ENCODE results near the gene SLC22A13.

DNA sequence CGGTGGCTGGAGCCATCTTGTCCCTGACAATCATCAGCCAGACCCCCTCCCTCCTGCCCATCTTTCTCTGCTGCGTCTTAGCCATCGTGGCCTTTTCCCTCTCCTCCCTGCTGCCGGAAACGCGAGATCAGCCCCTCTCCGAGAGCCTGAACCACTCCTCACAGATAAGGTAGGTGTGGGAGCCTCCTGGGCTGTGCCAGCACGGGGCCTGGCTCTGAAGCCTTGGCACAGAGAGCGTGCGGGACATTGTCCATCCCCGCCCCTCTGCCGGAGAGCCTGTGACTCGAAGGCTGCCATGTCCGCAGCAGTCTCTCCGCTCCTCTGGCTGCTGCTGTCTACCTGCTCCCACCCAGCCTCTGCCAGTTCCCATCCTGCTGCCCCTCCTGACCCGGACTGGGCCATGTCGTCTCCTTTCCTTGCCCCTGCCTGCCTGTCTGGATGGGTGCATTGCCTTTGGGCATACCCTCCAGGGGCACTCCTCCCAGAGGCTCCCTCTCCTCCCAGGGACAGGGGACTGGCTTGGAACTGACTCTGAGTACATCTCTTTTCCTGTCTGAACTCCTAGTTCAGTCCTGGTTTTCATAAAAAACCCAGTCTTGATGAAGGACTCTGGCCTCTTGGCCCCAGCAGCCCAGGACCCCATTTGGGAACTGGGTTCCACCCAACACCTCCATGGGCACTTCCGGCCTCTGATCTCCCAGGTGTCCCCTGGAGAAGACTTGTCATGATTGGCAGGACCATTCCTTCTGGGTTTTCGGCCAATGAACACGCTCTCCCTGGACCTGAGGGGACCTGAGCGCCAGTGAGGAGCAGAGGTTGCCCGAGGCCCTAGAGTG, 51.0 kb downstream of the SLC22A13 start:
- TF ChIP-seq RAD21 (IDR thresholded peaks at IDR 0.05; ENCODE audit: low read length): no peak
- TF ChIP-seq RFX5 (IDR thresholded peaks at IDR 0.05; ENCODE audit: low read depth, low read length): no peak
- TF ChIP-seq SMC3 (IDR thresholded peaks at IDR 0.05; ENCODE audit: low read depth, low read length): no peak
- no peak for TF ChIP-seq MXI1 (IDR thresholded peaks at IDR 0.05; ENCODE audit: borderline replicate concordance, low read depth, low read length)
- TF ChIP-seq NFE2L2 (IDR thresholded peaks at IDR 0.05; ENCODE audit: low read depth, low read length): no peak
- no peak for TF ChIP-seq POLR2A (IDR thresholded peaks at IDR 0.05; ENCODE audit: low read depth, low read length)
- TF ChIP-seq, protein P1, sequence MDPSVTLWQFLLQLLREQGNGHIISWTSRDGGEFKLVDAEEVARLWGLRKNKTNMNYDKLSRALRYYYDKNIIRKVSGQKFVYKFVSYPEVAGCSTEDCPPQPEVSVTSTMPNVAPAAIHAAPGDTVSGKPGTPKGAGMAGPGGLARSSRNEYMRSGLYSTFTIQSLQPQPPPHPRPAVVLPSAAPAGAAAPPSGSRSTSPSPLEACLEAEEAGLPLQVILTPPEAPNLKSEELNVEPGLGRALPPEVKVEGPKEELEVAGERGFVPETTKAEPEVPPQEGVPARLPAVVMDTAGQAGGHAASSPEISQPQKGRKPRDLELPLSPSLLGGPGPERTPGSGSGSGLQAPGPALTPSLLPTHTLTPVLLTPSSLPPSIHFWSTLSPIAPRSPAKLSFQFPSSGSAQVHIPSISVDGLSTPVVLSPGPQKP (IDR thresholded peaks at IDR 0.05; ENCODE audit: borderline replicate concordance, low read depth, low read length): no peak
- TF ChIP-seq, protein P2, sequence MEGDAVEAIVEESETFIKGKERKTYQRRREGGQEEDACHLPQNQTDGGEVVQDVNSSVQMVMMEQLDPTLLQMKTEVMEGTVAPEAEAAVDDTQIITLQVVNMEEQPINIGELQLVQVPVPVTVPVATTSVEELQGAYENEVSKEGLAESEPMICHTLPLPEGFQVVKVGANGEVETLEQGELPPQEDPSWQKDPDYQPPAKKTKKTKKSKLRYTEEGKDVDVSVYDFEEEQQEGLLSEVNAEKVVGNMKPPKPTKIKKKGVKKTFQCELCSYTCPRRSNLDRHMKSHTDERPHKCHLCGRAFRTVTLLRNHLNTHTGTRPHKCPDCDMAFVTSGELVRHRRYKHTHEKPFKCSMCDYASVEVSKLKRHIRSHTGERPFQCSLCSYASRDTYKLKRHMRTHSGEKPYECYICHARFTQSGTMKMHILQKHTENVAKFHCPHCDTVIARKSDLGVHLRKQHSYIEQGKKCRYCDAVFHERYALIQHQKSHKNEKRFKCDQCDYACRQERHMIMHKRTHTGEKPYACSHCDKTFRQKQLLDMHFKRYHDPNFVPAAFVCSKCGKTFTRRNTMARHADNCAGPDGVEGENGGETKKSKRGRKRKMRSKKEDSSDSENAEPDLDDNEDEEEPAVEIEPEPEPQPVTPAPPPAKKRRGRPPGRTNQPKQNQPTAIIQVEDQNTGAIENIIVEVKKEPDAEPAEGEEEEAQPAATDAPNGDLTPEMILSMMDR (conservative IDR thresholded peaks at IDR 0.05; ENCODE audit: low read depth, low read length): no peak
- TF ChIP-seq BHLHE40 (IDR thresholded peaks at IDR 0.05; ENCODE audit: low read depth, low read length): no peak
- no peak for TF ChIP-seq MAZ (IDR thresholded peaks at IDR 0.05; ENCODE audit: borderline replicate concordance, low read depth, low read length)
- no peak for TF ChIP-seq CEBPB (IDR thresholded peaks at IDR 0.05; ENCODE audit: low read depth, low read length)
- no peak for TF ChIP-seq FOS (IDR thresholded peaks at IDR 0.05; ENCODE audit: low read depth, low read length)

Data from IMR-90 (cell line).